Loucy (cell line): ENCODE measurements around the gene CMC4.
A peak's percentile ranks its signal among the peaks of the same experiment; 100 is the strongest.

Experiments used
- H2AFZ ChIP-seq: fragments of 200-600 bp; sonication (generic); 2 replicates; pipeline ENCODE4 v1.6.0; 2016; ENCODE audit warnings: antibody characterized with exemption, mild to moderate bottlenecking, low read length, moderate library complexity
- H3F3A ChIP-seq: fragments of 200-600 bp; 2 replicates; pipeline ENCODE4 v1.6.0; 2016; ENCODE audit warnings: antibody characterized with exemption, low read depth, mild to moderate bottlenecking
- H3K27me3 ChIP-seq: fragments of 200-600 bp; sonication (generic); 2 replicates; pipeline ENCODE4 v1.6.1; 2014; ENCODE audit warnings: low read length, mild to moderate bottlenecking; ENCODE audit not compliant: insufficient read depth, poor library complexity, severe bottlenecking
- H3K36me3 ChIP-seq: fragments of 200-600 bp; sonication (generic); 2 replicates; pipeline ENCODE4 v1.6.1; 2016; ENCODE audit warnings: low read length; ENCODE audit not compliant: insufficient read depth
- H3K4me1 ChIP-seq: fragments of 200-600 bp; sonication (generic); 2 replicates; pipeline ENCODE4 v1.5.1; 2014; ENCODE audit warnings: low read length, mild to moderate bottlenecking; ENCODE audit not compliant: insufficient read depth, poor library complexity, severe bottlenecking
- H3K4me2 ChIP-seq: fragments of 200-600 bp; sonication (generic); 2 replicates; pipeline ENCODE4 v1.6.0; 2014; ENCODE audit warnings: antibody characterized with exemption, low read length, low read depth, mild to moderate bottlenecking; ENCODE audit not compliant: poor library complexity, severe bottlenecking
- H3K4me3 ChIP-seq: fragments of 200-600 bp; sonication (generic); 2 replicates; pipeline ENCODE4 v1.5.1; 2014; ENCODE audit warnings: low read length, mild to moderate bottlenecking, mixed read lengths; ENCODE audit not compliant: poor library complexity, severe bottlenecking
- H3K79me2 ChIP-seq: fragments of 200-600 bp; sonication (generic); 2 replicates; pipeline ENCODE4 v1.6.1; 2014; ENCODE audit warnings: low read length; ENCODE audit not compliant: insufficient read depth
- H3K9ac ChIP-seq: fragments of 200-600 bp; sonication (generic); 2 replicates; pipeline ENCODE4 v1.6.0; 2014; ENCODE audit warnings: mild to moderate bottlenecking, low read depth, low read length, moderate library complexity; ENCODE audit not compliant: poor library complexity, severe bottlenecking
- H3K9me2 ChIP-seq: fragments of 200-600 bp; sonication (generic); replicated peaks from 2 replicates; pipeline ENCODE4 v1.6.1; 2016; ENCODE audit warnings: low read depth, low read length, mixed read lengths
- H3K9me3 ChIP-seq: fragments of 200-600 bp; sonication (generic); 2 replicates; pipeline ENCODE4 v1.6.1; 2014; ENCODE audit warnings: mild to moderate bottlenecking, antibody characterized with exemption, low read length, low read depth; ENCODE audit not compliant: insufficient read depth
- H4K20me1 ChIP-seq: fragments of 200-600 bp; sonication (generic); 2 replicates; pipeline ENCODE4 v1.6.0; 2014; ENCODE audit warnings: antibody characterized with exemption, low read length, mild to moderate bottlenecking; ENCODE audit not compliant: insufficient read depth, poor library complexity, severe bottlenecking
- CTCF ChIP-seq: fragments of 200-600 bp; sonication (generic); conservative IDR thresholded peaks from 2 replicates; pipeline ENCODE4 v1.5.1; 2014; ENCODE audit warnings: mild to moderate bottlenecking, antibody characterized with exemption, low read length
- EZH2phosphoT487 ChIP-seq: fragments of 200-600 bp; IDR thresholded peaks from 2 replicates; pipeline ENCODE4 v1.6.1; 2018; ENCODE audit warnings: antibody characterized with exemption, mild to moderate bottlenecking, moderate library complexity, borderline replicate concordance

Gene CMC4

GRCh38 chrX:155094468-155095061 lies 23.6 kb upstream of the CMC4 start:
- Histone ChIP-seq H2AFZ (no peak overlapping the region), H3K9me3 (no peaks in the 10 kb centered on the region), H3K4me3 (no peak overlapping the region), H3K27me3 (no peaks in the 10 kb centered on the region), H3K9ac (no peak overlapping the region), H3F3A (no peaks in the 10 kb centered on the region), H3K36me3 (no peaks in the 10 kb centered on the region; the same call in 1 of the 2 replicates), H3K79me2 (no peaks in the 10 kb centered on the region), H3K4me1 (no peaks in the 10 kb centered on the region), H3K4me2 (no peak overlapping the region), H4K20me1 (no peaks in the 10 kb centered on the region), H3K9me2 (no peaks in the 10 kb centered on the region)
- peak; percentile 73 for TF ChIP-seq CTCF
- no peak for TF ChIP-seq EZH2phosphoT487

GRCh38 chrX:155086961-155087735 lies 16.2 kb upstream of the CMC4 start:
- H3F3A ChIP-seq = no peaks in the 10 kb centered on the region
- H3K36me3 ChIP-seq = no peaks in the 10 kb centered on the region
- no peaks in the 10 kb centered on the region for H3K79me2 ChIP-seq
- no peak overlapping the region for H3K4me3 ChIP-seq
- no peak overlapping the region for H3K4me2 ChIP-seq
- H3K27me3 ChIP-seq = no peaks in the 10 kb centered on the region
- no peaks in the 10 kb centered on the region for H3K9me2 ChIP-seq
- TF ChIP-seq CTCF = no peak
- no peak for TF ChIP-seq EZH2phosphoT487
- no peaks in the 10 kb centered on the region for H3K9me3 ChIP-seq
- no peaks in the 10 kb centered on the region for H4K20me1 ChIP-seq
- H3K9ac ChIP-seq = no peak overlapping the region
- H3K4me1 ChIP-seq = no peaks in the 10 kb centered on the region
- H2AFZ ChIP-seq = no peak overlapping the region

GRCh38 chrX:155086202-155086840 lies 15.4 kb upstream of the CMC4 start:
- Histone ChIP-seq H3K36me3 (no peaks in the 10 kb centered on the region), H4K20me1 (no peaks in the 10 kb centered on the region), H3K4me3 (no peak overlapping the region), H3K4me2 (no peak overlapping the region), H2AFZ (no peak overlapping the region), H3K27me3 (no peaks in the 10 kb centered on the region), H3K9ac (no peak overlapping the region), H3F3A (no peaks in the 10 kb centered on the region), H3K4me1 (no peaks in the 10 kb centered on the region), H3K9me3 (no peaks in the 10 kb centered on the region), H3K79me2 (no peaks in the 10 kb centered on the region), H3K9me2 (no peaks in the 10 kb centered on the region)
- TF ChIP-seq CTCF = peak; percentile 62
- no peak for TF ChIP-seq EZH2phosphoT487
